IMR-90 (cell line): Measurements from ENCODE around the gene PLVAP.

Source experiments
- CTCF ChIP-seq: conservative IDR thresholded peaks from 2 replicates; pipeline ENCODE4 v1.5.1; 2012; ENCODE audit warnings: mild to moderate bottlenecking, low read depth, low read length, improper control_type of control experiment
- ELK1 ChIP-seq: fragments of 150-350 bp; IDR thresholded peaks from 2 replicates; pipeline ENCODE4 v1.6.1; 2016; ENCODE audit warnings: low read depth, mild to moderate bottlenecking, low read length, moderate library complexity, borderline replicate concordance
- MAFK ChIP-seq: IDR thresholded peaks from 2 replicates; pipeline ENCODE4 v1.6.1; 2012; ENCODE audit warnings: low read depth, low read length, improper control_type of control experiment
- MXI1 ChIP-seq: IDR thresholded peaks from 2 replicates; pipeline ENCODE4 v1.6.1; 2012; ENCODE audit warnings: low read depth, mild to moderate bottlenecking, low read length, moderate library complexity, borderline replicate concordance
- POLR2A ChIP-seq: IDR thresholded peaks from 2 replicates; pipeline ENCODE4 v1.6.1; 2012; ENCODE audit warnings: mild to moderate bottlenecking, low read depth, low read length
- RAD21 ChIP-seq: IDR thresholded peaks from 2 replicates; pipeline ENCODE4 v1.6.1; 2012; ENCODE audit warnings: low read length, improper control_type of control experiment
- RFX5 ChIP-seq: IDR thresholded peaks from 2 replicates; pipeline ENCODE4 v1.8.0; 2012; ENCODE audit warnings: low read depth, mild to moderate bottlenecking, low read length, moderate library complexity

GRCh38 chr19:17305216-17305516 is 72.0 kb downstream of the PLVAP start:
- TF ChIP-seq POLR2A (no peak), CTCF (no peak), MAFK (no peak), ELK1 (no peak), RFX5 (no peak), MXI1 (no peak), RAD21 (no peak)
